ENCODE measurements around the gene RORB.

RORB gene

GRCh38 chr9:74609671-74610405, 112.7 kb downstream of the RORB start:
- DNase-seq = no peak

- no peak for DNase-seq
These were observed 113.5 kb downstream of the RORB start for GRCh38 chr9:74610523-74611061.

- DNase-seq = no peak
These were observed 133.1 kb downstream of the RORB start for GRCh38 chr9:74630228-74630627.

- no peak for DNase-seq
These were observed 142.0 kb downstream of the RORB start for GRCh38 chr9:74639112-74639511.

- no peak for DNase-seq
These were observed 145.2 kb downstream of the RORB start for GRCh38 chr9:74642376-74642775.

GRCh38 chr9:74643303-74643923, 146.3 kb downstream of the RORB start:
- no peak for DNase-seq

- DNase-seq = no peak
These were observed 146.9 kb downstream of the RORB start for GRCh38 chr9:74644023-74644422.

GRCh38 chr9:74645007-74645639, 148.0 kb downstream of the RORB start:
- DNase-seq = no peak

GRCh38 chr9:74653410-74654080, 156.4 kb downstream of the RORB start:
- DNase-seq = no peak

- no peak for DNase-seq
These were observed 165.5 kb downstream of the RORB start for GRCh38 chr9:74662674-74663073.

GRCh38 chr9:74663439-74663838, 166.3 kb downstream of the RORB start:
- no peak for DNase-seq

GRCh38 chr9:74666625-74667316, 169.6 kb downstream of the RORB start:
- no peak for DNase-seq

- no peak for DNase-seq
These were observed 175.1 kb downstream of the RORB start for GRCh38 chr9:74672237-74672636.

GRCh38 chr9:74674077-74674476, 176.9 kb downstream of the RORB start:
- no peak for DNase-seq

- DNase-seq = no peak
These were observed 184.8 kb downstream of the RORB start for GRCh38 chr9:74681906-74682305.

GRCh38 chr9:74683322-74683721, 186.2 kb downstream of the RORB start:
- no peak for DNase-seq

- no peak for DNase-seq
These were observed 193.9 kb downstream of the RORB start for GRCh38 chr9:74691058-74691457.

GRCh38 chr9:74696520-74696919, 199.4 kb downstream of the RORB start:
- DNase-seq = no peak

- no peak for DNase-seq
These were observed 200.4 kb downstream of the RORB start for GRCh38 chr9:74697535-74697934.

- DNase-seq = no peak
These were observed 214.2 kb downstream of the RORB start for GRCh38 chr9:74711341-74711740.

- no peak for DNase-seq
These were observed 221.6 kb downstream of the RORB start for GRCh38 chr9:74718709-74719108.

- DNase-seq = no peak
These were observed 222.2 kb downstream of the RORB start for GRCh38 chr9:74719306-74719705.
